ENCODE measurements around the gene HACD3. TPM values are rescaled to one million over a fixed set of nuclear protein-coding genes. Genes with fewer than 3 reads are reported as not detected.

The HACD3 gene
- total and polyA plus RNA-seq, 9 of the 15 experiments (the other 6 are each of a cell fraction or from before 2014, with no cell fraction given) = 48.1 to 117 (median 72.8) TPM

DNA sequence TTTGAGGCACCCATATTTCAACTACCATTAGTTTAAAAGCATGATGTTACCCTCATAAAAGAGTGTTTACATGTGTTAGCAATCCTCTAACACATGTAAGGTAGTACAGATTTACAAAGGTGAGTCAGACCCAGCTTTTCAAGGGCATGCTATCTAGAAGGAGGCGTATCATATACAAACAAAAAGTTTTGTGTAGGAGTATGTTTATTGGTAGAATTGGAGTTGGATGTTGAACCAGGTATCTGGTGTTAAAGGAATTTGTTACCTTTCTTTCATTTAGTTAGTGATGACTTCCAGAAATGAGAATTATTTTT, 2.4 kb downstream of the HACD3 start (continued):
- TF ChIP-seq, protein P1, sequence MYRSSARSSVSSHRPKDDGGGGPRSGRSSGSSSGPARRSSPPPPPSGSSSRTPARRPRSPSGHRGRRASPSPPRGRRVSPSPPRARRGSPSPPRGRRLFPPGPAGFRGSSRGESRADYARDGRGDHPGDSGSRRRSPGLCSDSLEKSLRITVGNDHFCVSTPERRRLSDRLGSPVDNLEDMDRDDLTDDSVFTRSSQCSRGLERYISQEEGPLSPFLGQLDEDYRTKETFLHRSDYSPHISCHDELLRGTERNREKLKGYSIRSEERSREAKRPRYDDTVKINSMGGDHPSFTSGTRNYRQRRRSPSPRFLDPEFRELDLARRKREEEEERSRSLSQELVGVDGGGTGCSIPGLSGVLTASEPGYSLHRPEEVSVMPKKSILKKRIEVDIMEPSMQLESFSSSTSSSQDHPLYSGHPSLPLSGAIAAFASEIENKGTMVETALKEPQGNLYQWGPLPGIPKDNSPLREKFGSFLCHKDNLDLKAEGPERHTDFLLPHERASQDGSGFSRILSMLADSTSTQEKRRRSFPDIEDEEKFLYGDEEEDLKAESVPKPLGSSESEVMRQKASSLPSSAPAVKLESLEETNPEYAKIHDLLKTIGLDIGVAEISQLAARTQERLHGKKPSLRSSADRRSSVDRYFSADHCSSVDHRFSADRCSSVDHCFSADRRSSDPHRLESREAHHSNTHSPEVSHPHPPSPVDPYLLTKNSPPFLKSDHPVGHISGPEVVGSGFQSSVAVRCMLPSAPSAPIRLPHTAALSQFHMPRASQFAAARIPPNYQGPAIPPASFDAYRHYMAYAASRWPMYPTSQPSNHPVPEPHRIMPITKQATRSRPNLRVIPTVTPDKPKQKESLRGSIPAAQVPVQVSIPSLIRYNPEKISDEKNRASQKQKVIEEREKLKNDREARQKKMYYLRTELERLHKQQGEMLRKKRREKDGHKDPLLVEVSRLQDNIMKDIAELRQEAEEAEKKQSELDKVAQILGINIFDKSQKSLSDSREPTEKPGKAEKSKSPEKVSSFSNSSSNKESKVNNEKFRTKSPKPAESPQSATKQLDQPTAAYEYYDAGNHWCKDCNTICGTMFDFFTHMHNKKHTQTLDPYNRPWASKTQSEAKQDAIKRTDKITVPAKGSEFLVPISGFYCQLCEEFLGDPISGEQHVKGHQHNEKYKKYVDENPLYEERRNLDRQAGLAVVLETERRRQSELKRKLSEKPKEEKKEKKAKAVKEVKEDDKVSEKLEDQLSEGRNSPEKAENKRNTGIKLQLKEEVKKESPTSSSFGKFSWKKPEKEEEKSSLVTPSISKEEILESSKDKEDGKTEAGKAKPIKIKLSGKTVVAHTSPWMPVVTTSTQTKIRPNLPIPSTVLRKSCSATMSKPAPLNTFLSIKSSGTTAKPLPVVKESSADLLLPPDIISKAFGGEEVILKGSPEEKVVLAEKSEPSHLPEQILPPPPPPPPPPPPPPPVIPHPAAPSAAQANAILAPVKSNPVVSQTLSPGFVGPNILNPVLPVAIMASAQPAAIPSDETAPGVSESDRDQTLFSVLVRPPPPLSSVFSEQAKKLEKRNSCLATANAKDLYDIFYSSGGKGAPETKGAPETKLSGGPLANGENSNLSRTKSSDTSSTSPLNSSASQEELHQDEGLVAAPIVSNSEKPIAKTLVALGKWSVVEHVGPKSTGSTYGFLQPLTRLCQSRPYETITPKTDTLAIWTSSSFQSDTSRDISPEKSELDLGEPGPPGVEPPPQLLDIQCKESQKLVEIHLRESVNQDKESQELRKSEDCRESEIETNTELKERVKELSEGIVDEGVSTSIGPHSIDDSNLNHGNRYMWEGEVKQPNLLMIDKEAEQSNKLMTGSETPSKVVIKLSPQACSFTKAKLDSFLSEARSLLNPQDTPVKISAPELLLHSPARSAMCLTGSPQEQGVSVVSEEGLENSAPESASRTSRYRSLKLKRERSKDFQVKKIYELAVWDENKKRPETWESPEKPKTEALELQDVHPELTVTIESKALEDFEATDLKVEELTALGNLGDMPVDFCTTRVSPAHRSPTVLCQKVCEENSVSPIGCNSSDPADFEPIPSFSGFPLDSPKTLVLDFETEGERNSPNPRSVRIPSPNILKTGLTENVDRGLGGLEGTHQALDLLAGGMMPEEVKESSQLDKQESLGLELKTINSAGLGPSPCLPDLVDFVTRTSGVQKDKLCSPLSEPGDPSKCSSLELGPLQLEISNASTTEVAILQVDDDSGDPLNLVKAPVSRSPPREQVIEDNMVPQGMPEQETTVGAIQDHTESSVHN (IDR thresholded peaks at IDR 0.05; ENCODE audit: borderline replicate concordance in 1 of 2, low read depth in 1 of 2) = no peak
- TF ChIP-seq SMARCA5 (IDR thresholded peaks at IDR 0.05) (no peak), NCOR1 (IDR thresholded peaks at IDR 0.05) (no peak), DDX20 (tag; IDR thresholded peaks at IDR 0.05; ENCODE audit: low read depth) (no peak), RHOXF2B (CRISPR knock-in tag; conservative IDR thresholded peaks at IDR 0.05) (no peak), ZNF699 (CRISPR knock-in tag; IDR thresholded peaks at IDR 0.05; ENCODE audit: insufficient replicate concordance) (no peak), CHCHD3 (CRISPR knock-in tag; IDR thresholded peaks at IDR 0.05) (no peak), RBFOX2 (IDR thresholded peaks at IDR 0.05; ENCODE audit: low read depth, low read length) (no peak), SMARCB1 (IDR thresholded peaks at IDR 0.05; ENCODE audit: insufficient read length, low read depth) (no peak), POLR3G (IDR thresholded peaks at IDR 0.05; ENCODE audit: extremely low read depth, insufficient read length, insufficient replicate concordance) (no peak), NR1H2 (CRISPR knock-in tag; IDR thresholded peaks at IDR 0.05) (no peak), KDM1A (IDR thresholded peaks at IDR 0.05) (peak; percentile 55 to 75), ZNF436 (CRISPR knock-in tag; IDR thresholded peaks at IDR 0.05) (no peak), ZFP1 (CRISPR knock-in tag; IDR thresholded peaks at IDR 0.05) (no peak), ARNT (IDR thresholded peaks at IDR 0.05) (0 out of 4 replicates have a peak, but pooled peaks of 1 of the 2 experiments have one; percentile 16), MTA2 (IDR thresholded peaks at IDR 0.05; ENCODE audit: low read depth) (no peak)
- TF ChIP-seq, protein P2, sequence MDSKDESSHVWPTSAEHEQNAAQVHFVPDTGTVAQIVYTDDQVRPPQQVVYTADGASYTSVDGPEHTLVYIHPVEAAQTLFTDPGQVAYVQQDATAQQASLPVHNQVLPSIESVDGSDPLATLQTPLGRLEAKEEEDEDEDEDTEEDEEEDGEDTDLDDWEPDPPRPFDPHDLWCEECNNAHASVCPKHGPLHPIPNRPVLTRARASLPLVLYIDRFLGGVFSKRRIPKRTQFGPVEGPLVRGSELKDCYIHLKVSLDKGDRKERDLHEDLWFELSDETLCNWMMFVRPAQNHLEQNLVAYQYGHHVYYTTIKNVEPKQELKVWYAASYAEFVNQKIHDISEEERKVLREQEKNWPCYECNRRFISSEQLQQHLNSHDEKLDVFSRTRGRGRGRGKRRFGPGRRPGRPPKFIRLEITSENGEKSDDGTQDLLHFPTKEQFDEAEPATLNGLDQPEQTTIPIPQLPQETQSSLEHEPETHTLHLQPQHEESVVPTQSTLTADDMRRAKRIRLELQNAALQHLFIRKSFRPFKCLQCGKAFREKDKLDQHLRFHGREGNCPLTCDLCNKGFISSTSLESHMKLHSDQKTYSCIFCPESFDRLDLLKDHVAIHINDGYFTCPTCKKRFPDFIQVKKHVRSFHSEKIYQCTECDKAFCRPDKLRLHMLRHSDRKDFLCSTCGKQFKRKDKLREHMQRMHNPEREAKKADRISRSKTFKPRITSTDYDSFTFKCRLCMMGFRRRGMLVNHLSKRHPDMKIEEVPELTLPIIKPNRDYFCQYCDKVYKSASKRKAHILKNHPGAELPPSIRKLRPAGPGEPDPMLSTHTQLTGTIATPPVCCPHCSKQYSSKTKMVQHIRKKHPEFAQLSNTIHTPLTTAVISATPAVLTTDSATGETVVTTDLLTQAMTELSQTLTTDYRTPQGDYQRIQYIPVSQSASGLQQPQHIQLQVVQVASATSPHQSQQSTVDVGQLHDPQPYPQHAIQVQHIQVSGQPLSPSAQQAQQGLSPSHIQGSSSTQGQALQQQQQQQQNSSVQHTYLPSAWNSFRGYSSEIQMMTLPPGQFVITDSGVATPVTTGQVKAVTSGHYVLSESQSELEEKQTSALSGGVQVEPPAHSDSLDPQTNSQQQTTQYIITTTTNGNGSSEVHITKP (IDR thresholded peaks at IDR 0.05; ENCODE audit: partially characterized antibody) = no peak
- TF ChIP-seq, protein P3, sequence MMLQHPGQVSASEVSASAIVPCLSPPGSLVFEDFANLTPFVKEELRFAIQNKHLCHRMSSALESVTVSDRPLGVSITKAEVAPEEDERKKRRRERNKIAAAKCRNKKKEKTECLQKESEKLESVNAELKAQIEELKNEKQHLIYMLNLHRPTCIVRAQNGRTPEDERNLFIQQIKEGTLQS (IDR thresholded peaks at IDR 0.05) = peak; percentile 85
- TF ChIP-seq, protein P3 (CRISPR knock-in tag; conservative IDR thresholded peaks at IDR 0.05) = no peak

All from K562 (cell line).